Esophagus squamous epithelium (tissue), 5 donors: Measurements from ENCODE around the gene HECA. TPM values are rescaled to one million over a fixed set of nuclear protein-coding genes. Genes with fewer than 3 reads are reported as not detected.

Source experiments
- DNase-seq: peaks from one replicate; lab custom pipeline; 2025; lab: John Stamatoyannopoulos, UW
- H3K27ac ChIP-seq, 4 donors: fragments of 200-600 bp; sonication (generic); one replicate each; pipeline ENCODE4 v1.5.1; 2016 to 2019; ENCODE audit warnings: mild to moderate bottlenecking in 1 of 4
- H3K27me3 ChIP-seq, 4 donors: fragments of 200-600 bp; sonication (generic); 1 replicate in 3 of 4; 2 replicates in 1 of 4; pipeline versions ENCODE4 v1.5.1 to v1.6.0; 2017 to 2021; ENCODE audit warnings: antibody characterized with exemption in 1 of 4
- H3K36me3 ChIP-seq, 3 donors: fragments of 200-600 bp; sonication (generic); one replicate each; pipeline ENCODE4 v1.5.1; 2016 to 2019
- H3K4me1 ChIP-seq, 3 donors: fragments of 200-600 bp; sonication (generic); one replicate each; pipeline ENCODE4 v1.5.1; 2017 to 2019
- H3K4me3 ChIP-seq, 4 donors: fragments of 200-600 bp; sonication (generic); 1 replicate in 3 of 4; 2 replicates in 1 of 4; pipeline ENCODE4 v1.5.1; 2016 to 2019; ENCODE audit warnings: mild to moderate bottlenecking in 2 of 4, moderate library complexity in 1 of 4
- H3K9me3 ChIP-seq, 3 donors: fragments of 200-600 bp; sonication (generic); one replicate each; pipeline ENCODE4 v1.5.1; 2016 to 2019
- POLR2A ChIP-seq, 4 donors: fragments of 450-650 bp; IDR thresholded peaks; one replicate each; pipeline ENCODE4 v1.6.1; 2017; ENCODE audit warnings: antibody characterized with exemption in 4 of 4, mild to moderate bottlenecking in 4 of 4, moderate library complexity in 3 of 4
- WGBS, 2 donors: methylation state at CpG; one replicate each; pipeline ENCODE4 v1.1.5; 2018; 5-methylcytosine and 5-hydroxymethylcytosine counted together
- intact Hi-C: fragments of 100-400 bp; cut with DNase I; formaldehyde crosslinking; loops from one replicate; pipeline ENCODE4 v1.15.0; 2022
- total RNA-seq, 4 donors: library from RNA; depleted of rRNA; stranded (reverse); fragments of >200 nt; gene quantifications; one replicate each; pipeline ENCODE4 v1.1.0, GENCODE V29; 2016
- TF ChIP-seq, protein P1 (sequence below), 6 experiments: fragments of 450-650 bp in 4 of 6; fragments of 200-600 bp in 2 of 6; sonication (generic) in 2 of 6; IDR thresholded peaks; one replicate each; pipeline ENCODE4 v1.5.1; 2016 to 2019; ENCODE audit warnings: antibody characterized with exemption in 6 of 6, mild to moderate bottlenecking in 4 of 6, moderate library complexity in 4 of 6
- donor health status: DM: yes; HTN: yes; CAD: no.

The HECA gene
- total RNA-seq, 4 donors from 2014 or later: 29.6 to 44.4 (median 35.8) TPM

DNA sequence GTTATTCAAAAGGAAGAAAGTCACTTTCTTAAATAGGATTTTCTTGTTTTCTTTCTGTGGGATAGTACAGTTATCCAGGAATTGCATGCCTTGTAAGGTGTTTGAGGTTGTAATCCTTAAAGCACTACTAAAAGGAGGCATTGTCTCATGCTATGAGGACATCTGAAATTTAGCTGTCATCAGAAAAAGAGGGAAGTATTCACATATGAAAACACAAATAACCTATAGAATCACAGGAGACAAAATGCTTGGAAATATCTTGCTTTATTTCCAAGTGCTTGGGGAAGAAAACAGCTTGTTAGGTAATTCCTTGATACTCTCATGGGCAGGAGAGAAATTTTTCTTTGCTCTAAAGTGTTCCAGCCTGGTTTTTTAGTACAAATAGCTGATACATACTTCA is 40.1 kb downstream of the HECA start:
- DNase-seq: no peak
- peaks cover 0 to 60% (median 0%) of the 10 kb centered on the region in 3 donors for H3K36me3 ChIP-seq
- H3K4me3 ChIP-seq: no peak overlapping the region
- intact Hi-C loops: no loop called here
- TF ChIP-seq, protein P1, sequence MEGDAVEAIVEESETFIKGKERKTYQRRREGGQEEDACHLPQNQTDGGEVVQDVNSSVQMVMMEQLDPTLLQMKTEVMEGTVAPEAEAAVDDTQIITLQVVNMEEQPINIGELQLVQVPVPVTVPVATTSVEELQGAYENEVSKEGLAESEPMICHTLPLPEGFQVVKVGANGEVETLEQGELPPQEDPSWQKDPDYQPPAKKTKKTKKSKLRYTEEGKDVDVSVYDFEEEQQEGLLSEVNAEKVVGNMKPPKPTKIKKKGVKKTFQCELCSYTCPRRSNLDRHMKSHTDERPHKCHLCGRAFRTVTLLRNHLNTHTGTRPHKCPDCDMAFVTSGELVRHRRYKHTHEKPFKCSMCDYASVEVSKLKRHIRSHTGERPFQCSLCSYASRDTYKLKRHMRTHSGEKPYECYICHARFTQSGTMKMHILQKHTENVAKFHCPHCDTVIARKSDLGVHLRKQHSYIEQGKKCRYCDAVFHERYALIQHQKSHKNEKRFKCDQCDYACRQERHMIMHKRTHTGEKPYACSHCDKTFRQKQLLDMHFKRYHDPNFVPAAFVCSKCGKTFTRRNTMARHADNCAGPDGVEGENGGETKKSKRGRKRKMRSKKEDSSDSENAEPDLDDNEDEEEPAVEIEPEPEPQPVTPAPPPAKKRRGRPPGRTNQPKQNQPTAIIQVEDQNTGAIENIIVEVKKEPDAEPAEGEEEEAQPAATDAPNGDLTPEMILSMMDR (IDR thresholded peaks at IDR 0.05): no peak
- no peak for TF ChIP-seq POLR2A (IDR thresholded peaks at IDR 0.05)
- H3K27me3 ChIP-seq: no peaks in the 10 kb centered on the region
- H3K27ac ChIP-seq: no peak overlapping the region
- no peaks in the 10 kb centered on the region for H3K9me3 ChIP-seq
- peaks cover 0 to 31% (median 9%) of the 10 kb centered on the region in 3 donors for H3K4me1 ChIP-seq

DNA sequence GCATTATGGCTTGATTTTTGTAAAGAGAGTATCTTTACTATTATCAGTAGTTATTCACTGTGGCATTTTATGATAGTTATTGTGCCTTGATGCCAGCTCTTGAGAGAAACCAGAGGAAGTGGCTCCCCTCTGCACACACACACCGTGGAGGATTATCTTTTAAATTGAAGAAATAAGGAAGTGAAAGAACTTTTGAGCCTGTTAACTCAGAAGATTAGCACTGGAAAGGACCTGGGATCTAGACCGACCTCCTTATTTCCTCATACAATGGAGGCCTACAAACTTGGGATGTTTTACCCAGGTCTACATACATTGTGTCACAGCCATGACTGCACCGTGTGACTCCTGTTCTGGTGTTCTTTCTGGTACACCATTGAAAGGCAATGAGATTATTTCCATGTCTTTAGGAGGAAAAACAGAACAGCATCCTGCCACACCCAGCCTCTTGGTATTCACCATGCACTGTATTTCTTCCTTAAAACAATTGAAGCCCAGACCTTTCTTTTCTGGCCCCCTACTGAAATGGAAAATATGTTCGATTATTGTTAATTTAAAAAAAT is 40.6 kb downstream of the HECA start:
- H3K36me3 ChIP-seq: peaks cover 0 to 65% (median 0%) of the 10 kb centered on the region in 3 donors
- WGBS, 2 donors: 53 to 74% methylated on average over 4 of the region's 4 CpGs
- H3K27me3 ChIP-seq: no peaks in the 10 kb centered on the region
- peaks cover 0 to 31% (median 9%) of the 10 kb centered on the region in 3 donors for H3K4me1 ChIP-seq
- H3K9me3 ChIP-seq: no peaks in the 10 kb centered on the region
- no peak overlapping the region for H3K27ac ChIP-seq
- no peak overlapping the region for H3K4me3 ChIP-seq
- intact Hi-C loops: no loop called here
- no peak for DNase-seq
- no peak for TF ChIP-seq POLR2A (IDR thresholded peaks at IDR 0.05)
- TF ChIP-seq, protein P1 (IDR thresholded peaks at IDR 0.05): no peak

DNA sequence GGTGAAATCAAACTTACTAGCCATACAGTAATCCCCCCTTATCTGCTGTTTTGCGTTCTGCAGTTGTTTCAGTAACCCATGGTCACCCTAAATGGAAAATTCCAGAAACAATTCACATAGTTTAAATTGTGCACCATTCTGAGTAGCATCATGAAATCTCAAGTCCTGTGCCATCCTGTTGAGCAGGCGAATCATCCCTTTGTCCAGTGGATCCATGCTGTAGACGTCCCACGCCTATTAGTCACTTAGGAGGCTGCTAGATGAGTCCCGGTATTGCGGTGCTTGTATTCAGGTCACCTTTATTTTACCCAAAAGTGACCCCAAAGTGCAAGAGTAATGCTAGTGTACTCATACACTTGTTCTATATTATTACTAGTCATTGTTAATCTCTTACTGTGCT is 46.4 kb downstream of the HECA start:
- H3K4me1 ChIP-seq: no peaks in the 10 kb centered on the region
- 70 to 92% methylated on average over 6 of the region's 6 CpGs for WGBS, 2 donors
- no peaks in the 10 kb centered on the region for H3K9me3 ChIP-seq
- H3K36me3 ChIP-seq: peaks cover 0 to 59% (median 0%) of the 10 kb centered on the region in 3 donors
- intact Hi-C loops: no loop called here
- H3K27me3 ChIP-seq: no peaks in the 10 kb centered on the region
- DNase-seq: no peak
- TF ChIP-seq POLR2A (IDR thresholded peaks at IDR 0.05): no peak
- TF ChIP-seq, protein P1 (IDR thresholded peaks at IDR 0.05): no peak
- H3K27ac ChIP-seq: no peak overlapping the region
- H3K4me3 ChIP-seq: no peak overlapping the region

DNA sequence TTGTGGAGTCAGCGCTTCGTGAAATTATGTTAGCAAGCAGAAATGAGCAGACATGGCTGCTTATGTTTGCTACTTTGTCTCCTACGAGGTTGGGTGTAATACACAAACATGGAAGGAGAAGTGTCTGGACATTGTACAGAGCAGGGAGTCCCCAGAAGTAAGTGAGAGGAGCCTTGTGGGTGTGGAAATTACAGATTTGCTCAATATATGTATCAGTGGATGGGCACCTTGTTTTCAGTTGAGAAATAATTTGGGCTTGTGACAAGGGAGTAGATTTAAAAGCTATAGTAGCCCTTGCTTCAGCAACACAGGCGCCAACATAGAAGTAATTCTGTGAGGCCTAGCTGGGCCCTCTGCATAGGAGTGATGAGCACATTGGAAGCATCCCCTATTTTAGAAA is 49.2 kb downstream of the HECA start:
- intact Hi-C loops: no loop called here
- no peaks in the 10 kb centered on the region for H3K27me3 ChIP-seq
- TF ChIP-seq, protein P1 (IDR thresholded peaks at IDR 0.05): no peak
- TF ChIP-seq POLR2A (IDR thresholded peaks at IDR 0.05): no peak
- no peak overlapping the region for H3K4me3 ChIP-seq
- WGBS, 2 donors: 86 to 88% methylated on average over 4 of the region's 4 CpGs
- peaks cover 0 to 31% (median 0%) of the 10 kb centered on the region in 3 donors for H3K36me3 ChIP-seq
- no peaks in the 10 kb centered on the region for H3K9me3 ChIP-seq
- H3K27ac ChIP-seq: no peak overlapping the region
- no peak for DNase-seq
- H3K4me1 ChIP-seq: no peaks in the 10 kb centered on the region

DNA sequence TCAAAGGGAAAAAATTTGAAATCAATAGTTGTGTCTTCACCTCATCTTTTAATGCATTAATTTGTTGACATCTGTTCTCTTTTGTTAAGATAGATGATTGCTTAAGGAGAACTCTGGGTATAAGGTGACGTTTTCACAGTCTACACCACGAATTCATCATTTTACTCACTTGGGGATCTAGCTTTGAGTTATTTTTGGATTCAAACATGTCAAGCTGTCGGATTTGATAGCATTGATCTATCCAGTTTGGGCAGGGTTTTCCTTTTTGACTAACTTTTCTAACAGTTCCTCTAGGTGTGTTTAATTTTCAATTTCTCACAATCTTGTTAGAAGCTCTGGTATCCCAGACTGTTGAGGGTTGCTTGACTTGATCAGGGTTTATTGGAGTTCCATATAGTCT is 49.6 kb downstream of the HECA start:
- no peak for DNase-seq
- H3K9me3 ChIP-seq: no peaks in the 10 kb centered on the region
- H3K36me3 ChIP-seq: peaks cover 0 to 27% (median 0%) of the 10 kb centered on the region in 3 donors
- TF ChIP-seq POLR2A (IDR thresholded peaks at IDR 0.05): no peak
- TF ChIP-seq, protein P1 (IDR thresholded peaks at IDR 0.05): no peak
- intact Hi-C loops: no loop called here
- no peaks in the 10 kb centered on the region for H3K27me3 ChIP-seq
- H3K4me3 ChIP-seq: no peak overlapping the region
- no peaks in the 10 kb centered on the region for H3K4me1 ChIP-seq
- H3K27ac ChIP-seq: no peak overlapping the region
- WGBS, 2 donors: 77 to 82% methylated on average over 3 of the region's 3 CpGs
